ENCODE results near the gene IL4. TPM values are rescaled to one million over a fixed set of nuclear protein-coding genes. Genes with fewer than 3 reads are reported as not detected.

The IL4 gene
- total RNA-seq, 4 donors from 2014 or later: not detected

DNA sequence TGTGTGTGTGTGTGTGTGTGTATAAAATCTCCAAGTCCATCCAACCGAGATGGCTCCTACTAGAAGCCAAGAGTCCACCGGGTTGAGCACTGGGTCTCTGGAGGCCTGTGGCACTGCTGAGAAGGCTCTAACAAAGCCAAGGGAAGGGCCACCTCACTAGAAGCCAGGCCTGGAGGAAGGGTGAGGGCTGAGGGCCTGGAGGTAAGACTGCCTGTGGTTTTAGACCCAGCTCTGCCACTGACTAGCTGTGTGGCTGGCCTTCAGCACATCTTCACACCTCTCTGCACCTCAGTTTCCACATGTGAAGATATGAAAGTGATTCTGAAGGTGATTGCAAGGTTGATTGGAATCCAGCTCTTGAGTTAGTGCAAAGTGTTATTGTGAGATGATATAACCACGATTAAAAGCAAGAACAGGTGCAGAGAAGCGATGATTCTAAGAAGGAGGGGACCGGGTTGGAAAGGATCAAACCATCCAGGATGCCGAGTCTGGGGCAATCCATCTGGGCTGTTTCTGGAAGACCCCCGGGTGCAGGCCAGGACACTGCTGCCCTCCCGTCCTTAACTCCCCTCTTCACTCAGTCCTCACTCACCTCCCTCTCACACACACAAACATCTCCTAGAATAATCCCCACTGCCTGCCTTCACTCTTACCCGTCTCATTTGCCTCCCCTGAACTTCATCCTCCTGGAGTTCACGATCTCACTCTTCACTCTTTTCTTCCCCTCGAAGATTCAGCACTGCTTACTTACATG, 2.3 kb downstream of the IL4 start:
- DNase-seq: no peak
- no peaks in the 10 kb centered on the region for H3K9me3 ChIP-seq
- no peaks in the 10 kb centered on the region for H3K27me3 ChIP-seq
- no peak overlapping the region for H3K4me3 ChIP-seq
- TF ChIP-seq POLR2A (IDR thresholded peaks at IDR 0.05): no peak
- TF ChIP-seq, protein P1, sequence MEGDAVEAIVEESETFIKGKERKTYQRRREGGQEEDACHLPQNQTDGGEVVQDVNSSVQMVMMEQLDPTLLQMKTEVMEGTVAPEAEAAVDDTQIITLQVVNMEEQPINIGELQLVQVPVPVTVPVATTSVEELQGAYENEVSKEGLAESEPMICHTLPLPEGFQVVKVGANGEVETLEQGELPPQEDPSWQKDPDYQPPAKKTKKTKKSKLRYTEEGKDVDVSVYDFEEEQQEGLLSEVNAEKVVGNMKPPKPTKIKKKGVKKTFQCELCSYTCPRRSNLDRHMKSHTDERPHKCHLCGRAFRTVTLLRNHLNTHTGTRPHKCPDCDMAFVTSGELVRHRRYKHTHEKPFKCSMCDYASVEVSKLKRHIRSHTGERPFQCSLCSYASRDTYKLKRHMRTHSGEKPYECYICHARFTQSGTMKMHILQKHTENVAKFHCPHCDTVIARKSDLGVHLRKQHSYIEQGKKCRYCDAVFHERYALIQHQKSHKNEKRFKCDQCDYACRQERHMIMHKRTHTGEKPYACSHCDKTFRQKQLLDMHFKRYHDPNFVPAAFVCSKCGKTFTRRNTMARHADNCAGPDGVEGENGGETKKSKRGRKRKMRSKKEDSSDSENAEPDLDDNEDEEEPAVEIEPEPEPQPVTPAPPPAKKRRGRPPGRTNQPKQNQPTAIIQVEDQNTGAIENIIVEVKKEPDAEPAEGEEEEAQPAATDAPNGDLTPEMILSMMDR (IDR thresholded peaks at IDR 0.05): no peak
- intact Hi-C loops (cut with DNase I; ENCODE audit: low total_unique reads): no loop called here
- no peak overlapping the region for H3K27ac ChIP-seq
- H3K4me1 ChIP-seq: peaks cover 0 to 6% of the 10 kb centered on the region in 2 donors
- H3K36me3 ChIP-seq: no peaks in the 10 kb centered on the region

DNA sequence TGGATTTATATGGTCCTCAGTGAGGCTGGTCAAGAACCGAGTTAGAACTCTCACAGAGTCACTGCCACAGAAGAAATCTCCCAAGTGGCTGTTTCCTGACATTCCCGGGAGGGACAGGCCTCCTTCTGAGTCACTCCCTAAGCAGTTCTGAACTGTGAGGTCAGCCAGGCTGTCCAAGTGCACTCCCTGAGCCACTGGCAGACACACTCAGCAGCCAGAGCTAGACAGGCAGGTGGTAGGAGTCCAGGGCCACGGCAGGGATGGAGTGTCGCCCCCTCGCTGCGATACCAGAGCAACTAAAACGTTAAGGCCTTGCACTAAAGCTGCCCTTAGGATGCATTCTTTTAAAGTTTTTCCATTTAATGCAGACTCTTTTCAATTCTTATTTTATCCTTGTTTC, 3.4 kb downstream of the IL4 start:
- Histone ChIP-seq H3K27ac (no peak overlapping the region), H3K4me1 (peaks cover 0 to 6% of the 10 kb centered on the region in 2 donors), H3K4me3 (no peak overlapping the region), H3K9me3 (no peaks in the 10 kb centered on the region), H3K36me3 (no peaks in the 10 kb centered on the region), H3K27me3 (no peaks in the 10 kb centered on the region)
- TF ChIP-seq POLR2A (IDR thresholded peaks at IDR 0.05): no peak
- TF ChIP-seq, protein P1 (IDR thresholded peaks at IDR 0.05): peak in 1 of 4 experiments; percentile 12
- intact Hi-C loops (cut with DNase I; ENCODE audit: low total_unique reads): no loop called here
- DNase-seq: peak; percentile 28 to 38

DNA sequence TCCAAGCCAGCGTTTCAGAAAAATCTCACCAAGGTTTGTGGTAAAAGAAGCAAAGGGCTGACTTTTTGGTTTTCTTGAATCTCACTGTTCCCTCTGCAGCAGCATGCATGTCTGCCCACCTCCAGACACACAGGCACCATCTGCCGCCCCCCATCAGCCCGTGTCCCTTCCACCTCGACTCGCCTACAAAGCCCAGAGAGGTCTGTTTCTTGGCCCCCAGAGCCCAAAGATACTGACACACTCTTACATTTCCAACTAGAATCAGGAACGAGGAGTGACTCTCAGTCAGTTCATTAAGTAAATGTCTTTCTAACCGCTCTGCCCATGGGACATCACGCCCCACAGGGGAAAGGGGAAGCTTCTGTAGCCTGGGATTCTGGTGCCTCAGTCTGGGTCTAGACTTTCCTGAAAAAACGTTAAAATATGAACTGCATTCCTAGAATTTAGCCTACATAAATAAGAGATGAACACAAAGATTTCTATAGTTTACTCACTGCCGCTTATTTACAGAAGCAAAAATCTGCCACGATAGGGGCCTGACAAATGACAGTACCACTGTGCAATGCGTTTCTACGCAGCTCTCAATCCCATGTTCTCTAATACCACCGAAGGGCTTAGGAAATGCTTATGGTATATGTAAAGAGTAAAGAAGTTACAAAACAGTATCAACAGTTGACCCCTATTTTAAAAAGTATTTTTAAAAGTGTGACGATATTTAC, 4.1 kb downstream of the IL4 start:
- Histone ChIP-seq H3K4me1 (peaks cover 0 to 6% of the 10 kb centered on the region in 2 donors), H3K27me3 (no peaks in the 10 kb centered on the region), H3K27ac (no peak overlapping the region), H3K9me3 (no peaks in the 10 kb centered on the region), H3K4me3 (no peak overlapping the region), H3K36me3 (no peaks in the 10 kb centered on the region)
- intact Hi-C loops (cut with DNase I; ENCODE audit: low total_unique reads): no loop called here
- TF ChIP-seq POLR2A (IDR thresholded peaks at IDR 0.05): no peak
- TF ChIP-seq, protein P1 (IDR thresholded peaks at IDR 0.05): no peak
- no peak for DNase-seq

DNA sequence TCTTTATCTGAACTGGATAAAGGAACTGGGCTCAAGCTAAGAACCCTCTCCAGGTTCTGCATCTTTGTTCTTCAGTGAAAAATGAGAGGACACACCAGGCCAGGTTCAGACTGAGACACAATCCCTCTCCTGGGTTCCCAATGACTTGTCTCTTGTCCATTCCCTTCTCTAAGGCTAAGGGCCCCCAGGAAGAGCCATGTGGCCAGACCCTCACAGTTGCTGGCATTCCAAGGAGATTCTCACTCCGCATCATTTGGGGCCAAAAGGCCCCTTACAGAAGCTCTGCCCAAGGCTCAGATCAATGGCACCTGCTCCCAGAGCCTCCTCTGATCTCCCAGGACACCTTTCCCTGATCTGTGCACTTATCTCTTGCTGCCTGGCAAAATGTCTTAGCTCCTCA, 4.9 kb downstream of the IL4 start:
- no peaks in the 10 kb centered on the region for H3K27me3 ChIP-seq
- no peak for DNase-seq
- no peak overlapping the region for H3K4me3 ChIP-seq
- H3K4me1 ChIP-seq: peaks cover 0 to 6% of the 10 kb centered on the region in 2 donors
- H3K27ac ChIP-seq: no peak overlapping the region
- H3K9me3 ChIP-seq: no peaks in the 10 kb centered on the region
- intact Hi-C loops (cut with DNase I; ENCODE audit: low total_unique reads): no loop called here
- no peaks in the 10 kb centered on the region for H3K36me3 ChIP-seq
- TF ChIP-seq, protein P1 (IDR thresholded peaks at IDR 0.05): no peak
- no peak for TF ChIP-seq POLR2A (IDR thresholded peaks at IDR 0.05)

DNA sequence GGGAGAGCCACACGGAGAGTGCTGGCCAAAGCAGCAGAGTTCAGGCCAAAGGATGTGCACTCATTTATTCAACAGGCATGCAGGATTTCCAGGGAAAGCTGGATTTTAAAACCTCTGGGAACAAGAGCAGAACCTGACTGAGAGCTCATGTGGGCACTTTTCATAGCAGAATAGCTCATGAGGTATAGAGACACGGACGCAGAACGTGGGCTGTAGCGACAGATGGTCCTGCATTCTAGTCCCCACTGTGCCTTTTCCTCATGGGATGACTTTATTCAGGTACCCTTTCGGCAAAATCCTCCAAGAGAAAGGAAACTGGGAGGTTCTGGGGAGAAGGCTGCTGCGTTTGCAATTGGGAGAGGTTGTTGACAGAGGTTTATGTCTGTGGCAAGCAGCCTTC, 5.4 kb downstream of the IL4 start:
- intact Hi-C loops (cut with DNase I; ENCODE audit: low total_unique reads): no loop called here
- no peaks in the 10 kb centered on the region for H3K9me3 ChIP-seq
- H3K36me3 ChIP-seq: no peaks in the 10 kb centered on the region
- peaks cover 0 to 6% of the 10 kb centered on the region in 2 donors for H3K4me1 ChIP-seq
- DNase-seq: no peak
- no peak overlapping the region for H3K4me3 ChIP-seq
- TF ChIP-seq POLR2A (IDR thresholded peaks at IDR 0.05): no peak
- TF ChIP-seq, protein P1 (IDR thresholded peaks at IDR 0.05): no peak
- no peak overlapping the region for H3K27ac ChIP-seq
- no peaks in the 10 kb centered on the region for H3K27me3 ChIP-seq

All from uterus (tissue), 4 donors.